Mesenteric fat pad (tissue), 1 donor: ENCODE results near the gene CDKN2AIP. TPM values are rescaled to one million over a fixed set of nuclear protein-coding genes. Genes with fewer than 3 reads are reported as not detected.
"Not testable (repeated sequence)": the region's sequence is repeated elsewhere in the genome, so short reads cannot be mapped to it uniquely, and the experiment has no call there.

ENCODE experiments used
- DNase-seq: peaks from one replicate; pipeline ENCODE4 v3.0.0-alpha.2; 2020; ENCODE audit warnings: low spot score
- total RNA-seq: library from RNA; stranded (reverse); fragmentation: NEBNext Ultra II Directional; extraction: Animal tissue kit (Norgen Biotek cat#: 25700); gene quantifications from one replicate; pipeline ENCODE4 v1.2.1, GENCODE V29; 2021
- donor health status: DM: yes; HTN: yes; CAD: no.

CDKN2AIP gene
- total RNA-seq, 1 donor from 2014 or later, result 8.1 TPM

- no peak for DNase-seq
Observed at GRCh38 chr4:183445097-183445428, 627 bp downstream of the CDKN2AIP start.

- DNase-seq, result no peak
Observed at GRCh38 chr4:183447646-183448045, 3.2 kb downstream of the CDKN2AIP start.

GRCh38 chr4:183448436-183448835 is 4.0 kb downstream of the CDKN2AIP start:
- DNase-seq, result no peak

GRCh38 chr4:183449193-183449882 is 4.9 kb downstream of the CDKN2AIP start:
- DNase-seq, result no peak

- no peak for DNase-seq
Observed at GRCh38 chr4:183450108-183450507, 5.7 kb downstream of the CDKN2AIP start.

GRCh38 chr4:183455431-183456195 is 11.2 kb downstream of the CDKN2AIP start:
- no peak for DNase-seq

- DNase-seq, result no peak
Observed at GRCh38 chr4:183458005-183458404, 13.6 kb downstream of the CDKN2AIP start.

GRCh38 chr4:183463903-183464619 is 19.6 kb downstream of the CDKN2AIP start:
- DNase-seq, result not testable (repeated sequence)

GRCh38 chr4:183465879-183466278 is 21.4 kb downstream of the CDKN2AIP start:
- not testable (repeated sequence) for DNase-seq

GRCh38 chr4:183467246-183467645 is 22.8 kb downstream of the CDKN2AIP start:
- DNase-seq, result no peak

- DNase-seq, result no peak
Observed at GRCh38 chr4:183468210-183469095, 24.0 kb downstream of the CDKN2AIP start.

- DNase-seq, result no peak
Observed at GRCh38 chr4:183469285-183469684, 24.8 kb downstream of the CDKN2AIP start.

- no peak for DNase-seq
Observed at GRCh38 chr4:183469936-183470335, 25.5 kb downstream of the CDKN2AIP start.

- DNase-seq, result no peak
Observed at GRCh38 chr4:183470821-183471220, 26.4 kb downstream of the CDKN2AIP start.

GRCh38 chr4:183471946-183472708 is 27.7 kb downstream of the CDKN2AIP start:
- DNase-seq, result peak; percentile 90

- DNase-seq, result no peak
Observed at GRCh38 chr4:183478123-183478522, 33.7 kb downstream of the CDKN2AIP start.

GRCh38 chr4:183478926-183479325 is 34.5 kb downstream of the CDKN2AIP start:
- DNase-seq, result no peak

GRCh38 chr4:183482515-183483095 is 38.2 kb downstream of the CDKN2AIP start:
- DNase-seq, result not testable (repeated sequence)

- DNase-seq, result no peak
Observed at GRCh38 chr4:183483997-183484396, 39.6 kb downstream of the CDKN2AIP start.
